Hematopoietic multipotent progenitor cell (in vitro differentiated cells): ENCODE data around the gene PAXIP1. TPM values are rescaled to one million over a fixed set of nuclear protein-coding genes. Genes with fewer than 3 reads are reported as not detected.
"Not testable (repeated sequence)": the region's sequence is repeated elsewhere in the genome, so short reads cannot be mapped to it uniquely, and the experiment has no call there.

Source experiments
- DNase-seq, 3 donors: peaks; one replicate each; pipeline ENCODE4 v3.0.0-alpha.2; 2011 to 2015; ENCODE audit warnings: low read depth in 2 of 3, low spot score in 2 of 3
- total RNA-seq: library from RNA; depleted of rRNA; stranded (reverse); fragments of >200 nt; gene quantifications from one replicate; pipeline ENCODE4 v1.2.3, GENCODE V29; 2012

PAXIP1 gene
- total RNA-seq: 9.7 TPM

- peak; percentile 73 to 88 (median 79) for DNase-seq
Measured at GRCh38 chr7:155003092-155003375, at the start of gene PAXIP1. Gene PAXIP1 (minus strand): TSS chr7:155003124. CDS start chr7:155002929, 195 bp downstream.

- no peak for DNase-seq
Measured at GRCh38 chr7:155051355-155051754, 48.4 kb upstream of the PAXIP1 start.

DNA sequence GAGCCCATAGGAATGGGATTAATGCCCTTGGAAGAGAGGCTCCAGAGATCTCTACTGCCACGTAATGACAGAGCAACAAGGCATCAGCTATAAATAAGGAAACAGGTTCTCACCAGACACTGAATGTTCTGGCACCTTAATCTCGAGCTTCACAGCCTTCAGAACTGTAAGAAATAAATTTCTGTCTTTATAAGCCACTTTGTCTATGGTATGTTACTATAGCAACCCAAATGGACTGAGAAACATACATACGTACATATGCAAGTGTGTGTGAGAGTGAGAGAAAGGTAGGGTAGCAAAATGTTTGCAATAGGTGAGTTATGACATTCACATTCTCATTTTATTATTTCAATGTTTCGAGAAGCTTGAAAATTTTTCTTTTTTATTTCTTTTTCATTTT, 45.1 kb upstream of the PAXIP1 start:
- DNase-seq: no peak

DNA sequence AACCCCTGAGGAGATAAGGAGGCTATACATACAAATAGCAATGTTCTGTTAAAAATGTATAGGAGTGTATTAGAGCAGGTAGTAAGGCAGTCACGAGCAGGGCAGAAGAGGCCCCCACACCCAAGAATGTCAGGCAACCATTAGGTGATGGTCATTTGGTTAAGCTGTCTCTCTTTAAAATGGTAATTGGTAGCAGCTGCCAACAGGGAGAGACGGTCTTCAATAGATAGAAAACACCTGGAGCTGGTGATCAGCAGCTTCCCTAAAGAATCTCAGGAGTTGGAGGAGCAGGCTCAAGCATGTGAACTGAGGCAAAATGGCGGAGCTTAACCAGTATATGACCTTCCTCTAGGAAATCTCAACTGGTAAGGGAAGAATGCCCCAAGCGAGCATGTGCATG, 40.8 kb upstream of the PAXIP1 start:
- no peak for DNase-seq

DNA sequence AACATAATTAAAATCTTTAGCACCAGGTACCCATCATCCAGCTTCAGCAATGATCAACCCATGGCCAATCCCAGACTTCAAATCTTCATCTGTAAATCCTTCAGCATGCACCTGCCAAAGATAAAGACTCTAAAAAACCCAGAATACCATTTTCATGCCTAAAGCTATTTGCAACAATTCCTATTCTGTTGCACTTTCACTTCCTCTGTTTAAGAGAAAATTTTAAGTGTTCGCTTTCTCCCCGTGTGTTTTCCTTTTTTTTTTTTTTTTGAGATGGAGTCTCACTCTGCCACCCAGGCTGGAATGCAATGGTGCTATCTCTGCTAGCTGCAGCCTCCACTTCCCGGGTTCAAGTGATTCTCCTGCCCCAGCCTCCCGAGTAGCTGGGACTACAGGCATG, 35.4 kb upstream of the PAXIP1 start:
- DNase-seq: no peak

DNA sequence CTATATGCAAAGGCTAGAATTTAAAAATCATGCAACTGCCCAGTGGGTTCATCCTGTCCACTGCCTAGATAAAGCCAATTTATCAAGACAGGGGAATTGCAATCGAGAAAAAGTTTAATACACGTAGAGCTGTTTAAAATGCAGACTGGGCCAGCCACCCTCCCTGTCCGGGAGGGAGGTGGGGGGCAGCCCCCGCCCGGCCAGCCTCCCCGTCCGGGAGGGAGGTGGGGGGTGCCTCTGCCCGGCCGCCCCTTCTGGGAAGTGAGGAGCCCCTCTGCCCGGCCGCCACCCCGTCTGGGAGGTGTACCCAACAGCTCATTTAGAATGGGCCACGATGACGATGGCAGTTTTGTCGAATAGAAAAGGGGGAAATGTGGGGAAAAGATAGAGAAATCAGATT, 31.6 kb upstream of the PAXIP1 start:
- DNase-seq: not testable (repeated sequence)

GRCh38 chr7:155032978-155033377, 30.1 kb upstream of the PAXIP1 start:
- DNase-seq: no peak

GRCh38 chr7:155027879-155028278, 25.0 kb upstream of the PAXIP1 start:
- no peak for DNase-seq

GRCh38 chr7:155021699-155022145, 18.8 kb upstream of the PAXIP1 start:
- DNase-seq: no peak

- DNase-seq: no peak
Measured at GRCh38 chr7:155020996-155021395, 18.1 kb upstream of the PAXIP1 start.

DNA sequence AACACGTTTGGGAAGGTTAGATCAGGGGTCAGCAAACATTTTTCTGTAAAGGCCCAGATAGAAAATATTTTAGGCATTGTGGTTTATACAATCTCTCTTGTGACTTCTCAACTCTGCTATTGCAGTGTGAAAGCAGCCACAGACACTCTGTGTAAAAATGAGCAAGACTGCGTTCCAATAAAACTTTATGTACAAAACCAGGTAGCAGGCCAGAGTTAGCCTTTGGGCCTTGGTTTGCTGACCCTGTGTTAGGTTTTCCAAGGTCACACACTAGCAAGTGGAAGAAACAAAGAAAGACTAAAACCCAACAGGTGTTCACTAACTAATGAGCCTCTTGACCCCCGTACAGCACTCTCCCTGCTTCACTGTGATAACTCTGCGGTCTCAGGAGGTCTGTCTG, 14.9 kb upstream of the PAXIP1 start:
- no peak for DNase-seq

- DNase-seq: no peak
Measured at GRCh38 chr7:155011086-155011485, 8.2 kb upstream of the PAXIP1 start.

DNA sequence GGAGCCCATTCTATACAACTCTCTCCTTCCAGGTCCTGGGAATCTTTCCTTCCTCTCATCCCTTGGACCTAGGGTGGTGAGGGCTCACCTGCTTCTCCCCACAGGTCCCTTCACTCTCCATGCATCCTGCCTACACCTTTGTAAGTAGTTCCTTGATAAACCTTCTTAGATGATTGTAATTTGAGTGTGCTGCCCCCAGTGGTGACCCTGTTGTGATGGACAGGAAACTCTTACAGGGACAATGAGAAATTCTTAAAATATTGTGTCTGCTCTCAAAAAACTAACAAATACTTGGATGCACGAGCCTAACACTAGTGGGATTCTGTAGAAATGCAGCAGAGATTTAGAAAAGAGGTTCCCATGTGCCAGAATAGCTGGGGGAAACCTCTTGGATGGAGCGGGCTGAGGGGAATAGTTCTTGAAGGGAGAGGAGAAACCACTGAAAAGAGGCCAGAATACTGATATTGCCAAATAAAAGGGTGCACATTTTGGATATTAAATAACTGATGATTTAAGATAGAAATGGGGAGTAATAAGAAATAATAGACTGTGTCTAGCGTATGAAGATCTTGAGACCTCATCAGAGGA, 6.7 kb upstream of the PAXIP1 start:
- DNase-seq: peak in 2 of 3 donors; percentile 14 to 46

DNA sequence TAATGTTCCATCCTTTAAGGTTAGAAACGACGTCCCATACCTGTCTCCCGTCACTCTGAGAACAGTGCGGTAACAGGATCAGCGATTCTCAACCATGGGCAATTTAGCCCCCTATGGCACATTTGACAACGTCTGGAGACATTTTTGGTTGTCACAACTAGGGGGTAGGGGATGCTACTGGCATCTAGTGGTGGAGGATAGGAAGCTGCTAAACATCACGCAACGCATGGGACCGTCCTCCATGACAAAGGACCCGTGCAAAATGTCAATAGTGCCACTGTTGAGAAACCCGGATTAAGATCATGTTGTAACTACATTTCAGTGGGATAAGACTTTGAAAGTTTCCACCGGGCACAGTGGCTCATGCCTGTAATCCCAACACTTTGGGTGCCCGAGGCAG, 5.0 kb upstream of the PAXIP1 start:
- DNase-seq: peak in 2 of 3 donors; percentile 42 to 62

DNA sequence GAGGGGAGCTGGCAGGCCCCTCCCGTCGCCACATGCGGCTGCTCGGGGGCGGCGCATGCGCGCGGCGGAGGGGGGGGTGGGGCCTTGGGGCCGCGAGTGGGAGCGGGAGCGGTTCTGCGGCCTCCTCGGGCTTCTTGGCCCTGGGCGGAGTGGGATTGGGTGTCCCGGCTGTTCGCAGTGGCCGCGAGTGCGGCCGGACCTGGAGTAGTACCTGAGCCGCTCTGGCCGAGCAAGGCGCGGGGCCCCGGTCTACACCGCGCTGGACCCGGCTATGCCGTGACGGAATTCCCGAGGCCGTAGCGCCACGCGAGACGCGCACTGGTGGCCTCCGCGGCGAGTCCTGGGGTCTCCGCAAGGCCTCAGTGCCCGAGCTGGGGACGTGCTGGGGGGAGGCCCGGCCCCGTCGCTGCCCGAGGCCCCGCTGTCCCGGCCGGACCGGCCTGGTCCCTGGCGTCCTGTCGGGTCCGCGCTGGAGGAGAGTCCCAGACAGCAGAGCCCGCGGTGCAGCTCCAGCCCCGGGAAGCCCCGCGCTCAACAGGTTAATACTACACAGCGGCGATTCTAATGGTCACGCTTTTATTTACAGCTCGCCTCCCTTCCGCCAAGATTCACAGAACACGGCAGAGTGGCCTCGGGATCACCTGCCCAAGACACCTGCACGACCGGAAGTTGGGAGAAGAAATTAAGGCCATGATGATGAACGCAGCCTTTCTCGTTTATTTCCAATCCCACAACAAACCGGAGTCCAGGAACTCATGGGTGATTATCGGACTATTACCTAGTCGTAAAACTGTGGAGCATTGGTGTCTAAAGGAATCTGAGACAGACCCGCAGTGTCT, 671 bp upstream of the PAXIP1 start:
- DNase-seq: peak; percentile 14 to 88 (median 76)

- peak in 2 of 3 donors; percentile 39 to 54 for DNase-seq
Measured at GRCh38 chr7:155002411-155003091, 373 bp downstream of the PAXIP1 start.

GRCh38 chr7:155001756-155002410, 1.0 kb downstream of the PAXIP1 start:
- peak in 2 of 3 donors; percentile 5 to 7 for DNase-seq

DNA sequence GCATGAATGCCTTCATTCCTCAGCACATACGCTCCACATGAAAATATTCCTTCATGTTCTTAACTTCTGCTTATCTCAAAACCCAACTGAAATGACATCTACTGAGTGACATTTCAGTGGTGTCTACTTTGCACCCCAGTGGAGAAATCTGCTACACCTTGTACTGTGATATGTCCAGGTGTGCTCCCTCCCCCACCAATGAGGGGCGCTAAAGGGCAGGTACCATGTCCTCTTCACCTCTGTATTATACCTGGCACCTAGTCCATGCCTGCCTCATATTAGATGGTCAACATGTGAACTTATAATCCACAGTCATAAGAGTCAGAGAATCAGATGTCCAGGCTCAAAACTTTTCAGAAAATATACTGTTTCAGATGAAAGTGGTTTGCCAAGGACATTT, 2.1 kb downstream of the PAXIP1 start:
- DNase-seq: no peak

DNA sequence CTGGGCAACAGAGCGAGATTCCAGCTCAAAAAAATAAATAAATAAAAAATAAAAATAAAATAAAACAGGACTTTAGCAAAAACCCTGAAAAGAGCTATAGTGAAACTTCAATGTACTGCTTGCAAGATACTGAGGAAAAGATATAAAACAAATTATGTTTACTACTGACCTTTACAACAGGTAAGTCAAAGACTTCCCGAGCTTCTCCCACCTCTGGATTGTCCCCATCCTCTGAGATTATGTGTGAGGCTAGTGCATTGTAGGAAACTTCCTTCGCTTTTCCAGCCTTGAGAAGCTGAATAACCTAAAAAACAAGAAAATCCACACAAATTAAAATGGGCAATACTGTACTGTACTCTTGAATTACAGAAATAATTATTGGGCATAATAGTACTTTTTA, 4.4 kb downstream of the PAXIP1 start:
- DNase-seq: no peak

DNA sequence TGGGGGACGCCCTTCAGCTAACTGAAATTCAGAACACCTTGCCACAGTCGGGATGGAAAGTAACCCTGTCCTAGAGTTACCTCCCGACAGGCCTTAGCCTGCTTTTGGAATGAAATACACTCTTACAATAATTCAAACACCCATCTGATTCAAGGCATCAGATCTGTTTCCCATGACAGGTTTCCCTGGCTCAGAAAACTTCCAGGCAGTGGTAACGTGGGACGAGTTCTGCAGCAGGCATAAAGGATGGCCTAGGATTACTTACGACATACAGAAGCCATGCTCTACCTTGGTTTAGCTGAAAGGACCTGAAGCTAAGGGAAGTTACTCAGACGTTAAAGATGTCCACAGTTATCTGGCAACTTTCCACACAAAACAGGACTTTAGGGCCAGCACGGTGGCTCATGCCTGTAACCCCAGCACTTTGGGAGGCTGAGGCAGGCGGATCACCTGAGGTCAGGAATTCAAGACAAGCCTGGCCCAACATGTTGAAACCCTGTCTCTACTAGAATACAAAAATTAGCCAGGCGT, 5.0 kb downstream of the PAXIP1 start:
- no peak for DNase-seq

DNA sequence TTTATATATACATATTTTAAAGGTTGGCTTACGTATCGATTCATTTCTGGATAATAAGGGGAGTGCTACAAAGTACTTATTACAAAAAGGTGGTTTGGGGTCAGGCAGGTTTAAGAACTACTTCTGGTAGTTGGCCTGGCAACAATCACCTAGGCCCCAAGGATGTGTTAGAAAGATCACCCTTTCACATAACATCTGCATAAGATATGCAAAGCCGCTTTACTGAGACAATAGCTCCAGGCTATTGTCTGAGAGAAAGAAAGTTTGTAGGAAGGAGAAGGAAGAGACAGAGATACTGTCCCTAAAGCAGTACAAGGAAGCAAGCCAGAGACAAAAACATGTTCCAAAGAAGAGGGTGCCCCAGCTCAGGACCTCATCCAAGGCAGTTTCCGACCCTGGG, 6.2 kb downstream of the PAXIP1 start:
- no peak for DNase-seq
